GM21390 (cell line): Measurements from ENCODE around the gene GJA10.

ENCODE experiments used
- ATAC-seq: cut with Tn5 transposase; IDR thresholded peaks from one replicate; pipeline ENCODE4 v1.9.1; 2021; ENCODE audit not compliant: unreplicated experiment

GJA10 gene

DNA sequence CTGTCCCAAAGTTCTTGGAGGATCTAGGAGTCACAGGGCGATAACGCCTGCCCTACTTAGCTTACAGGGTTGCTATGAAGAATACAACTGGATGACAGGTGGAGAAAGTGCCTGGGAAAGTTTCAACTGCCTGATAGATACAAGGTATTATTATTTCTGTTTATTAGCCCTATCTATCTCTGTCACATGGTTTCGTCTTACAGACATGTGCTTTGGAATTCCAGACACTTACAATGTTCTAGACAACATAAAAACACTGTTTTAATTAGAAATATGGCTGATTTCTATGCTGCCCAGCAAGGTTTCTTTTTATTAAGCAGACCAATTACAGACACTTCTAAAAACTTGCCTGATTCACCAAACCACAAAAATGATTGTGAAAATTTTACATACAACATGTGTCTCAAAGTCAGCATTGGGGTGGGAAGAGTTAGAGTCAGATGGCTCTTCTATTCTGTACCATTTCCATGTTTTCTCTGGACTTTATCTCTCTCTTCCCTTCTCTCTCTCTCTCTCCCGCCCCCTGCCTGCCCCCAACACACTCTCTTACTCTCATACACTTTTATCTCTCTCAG, 50.0 kb downstream of the GJA10 start:
- ATAC-seq, result no peak

DNA sequence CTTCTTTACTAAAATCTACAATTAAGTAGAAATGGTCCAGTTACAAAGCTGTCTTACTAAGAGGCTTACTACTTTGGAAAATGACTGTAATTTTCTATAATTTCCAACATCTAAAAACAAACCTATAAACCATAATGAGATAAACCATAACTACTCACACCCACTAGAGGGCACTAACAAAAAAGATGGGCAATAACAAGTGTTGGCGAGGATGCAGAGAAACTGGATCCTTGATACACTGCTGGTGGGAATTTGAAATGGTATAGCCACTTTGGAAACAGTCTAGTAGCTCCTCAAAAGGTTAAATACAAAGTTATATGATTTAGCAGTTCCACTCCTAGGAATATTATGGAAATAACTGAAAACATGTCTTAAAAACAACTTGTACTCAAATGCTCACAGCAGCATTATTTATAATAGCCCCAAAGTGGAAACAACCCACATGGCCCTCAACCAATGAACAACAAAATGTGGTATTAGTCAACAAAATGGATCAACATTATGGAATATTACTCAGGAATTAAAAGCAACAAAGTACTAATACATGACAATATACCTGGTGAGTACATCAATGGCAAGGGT, 50.6 kb downstream of the GJA10 start:
- no peak for ATAC-seq
